MCF 10A (cell line): Measurements from ENCODE around the gene NFASC. TPM values are rescaled to one million over a fixed set of nuclear protein-coding genes. Genes with fewer than 3 reads are reported as not detected.

Experiments
- BruUV-seq: library from RNA; stranded (reverse); fragments of 400-500 nt; replicated peaks from 2 replicates; lab custom pipeline; 2021; lab: Mats Ljungman, UMichigan
- CTCF ChIA-PET: fragments of 300-600 bp; sonication (Branson Sonifier 250); formaldehyde crosslinking; extraction: SDS; loops from one replicate; lab custom pipeline; 2021; ENCODE audit warnings: antibody characterized with exemption, inconsistent platforms; lab: Yijun Ruan, JAX
- POLR2A ChIA-PET: fragments of 300-600, 350-650 bp; sonication (Branson Sonifier 250); formaldehyde crosslinking; extraction: SDS; loops from one replicate; lab custom pipeline; 2020; ENCODE audit warnings: antibody characterized with exemption, inconsistent platforms; lab: Yijun Ruan, JAX
- DNase-seq: peaks from one replicate; pipeline ENCODE4 v3.0.0-alpha.2; 2018; ENCODE audit not compliant: unreplicated experiment
- H3K27ac Mint-ChIP-seq: one replicate; pipeline ENCODE4 v1.8.0; 2022; ENCODE audit warnings: mild to moderate bottlenecking, low read depth, mixed read lengths; ENCODE audit not compliant: unreplicated experiment
- H3K27me3 Mint-ChIP-seq: one replicate; pipeline ENCODE4 v1.8.0; 2022; ENCODE audit warnings: mixed read lengths; ENCODE audit not compliant: insufficient read depth, unreplicated experiment
- H3K36me3 Mint-ChIP-seq: one replicate; pipeline ENCODE4 v1.8.0; 2022; ENCODE audit warnings: mild to moderate bottlenecking, moderate library complexity, mixed read lengths; ENCODE audit not compliant: insufficient read depth, unreplicated experiment
- H3K4me1 Mint-ChIP-seq: one replicate; pipeline ENCODE4 v1.8.0; 2022; ENCODE audit warnings: mixed read lengths; ENCODE audit not compliant: insufficient read depth, unreplicated experiment
- H3K4me3 Mint-ChIP-seq: one replicate; pipeline ENCODE4 v1.8.0; 2022; ENCODE audit warnings: mild to moderate bottlenecking, moderate library complexity, mixed read lengths; ENCODE audit not compliant: unreplicated experiment
- H3K9me3 Mint-ChIP-seq: one replicate; pipeline ENCODE4 v1.8.0; 2022; ENCODE audit warnings: mixed read lengths; ENCODE audit not compliant: unreplicated experiment
- intact Hi-C: fragments of 100-400 bp; cut with micrococcal nuclease; formaldehyde crosslinking; loops from 2 replicates; pipeline ENCODE4 v1.14.1; 2022
- total RNA-seq: library from RNA; stranded (reverse); gene quantifications from 2 replicates; pipeline ENCODE4 v1.2.3, GENCODE V29; 2022
- TF ChIP-seq, protein P1 (sequence below): fragments of 200-600 bp; IDR thresholded peaks from one replicate; pipeline ENCODE4 v1.8.0; 2022; ENCODE audit warnings: antibody characterized with exemption, mild to moderate bottlenecking; ENCODE audit not compliant: unreplicated experiment

The NFASC gene
- total RNA-seq, 1 experiment from 2014 or later: 0.98 TPM

DNA sequence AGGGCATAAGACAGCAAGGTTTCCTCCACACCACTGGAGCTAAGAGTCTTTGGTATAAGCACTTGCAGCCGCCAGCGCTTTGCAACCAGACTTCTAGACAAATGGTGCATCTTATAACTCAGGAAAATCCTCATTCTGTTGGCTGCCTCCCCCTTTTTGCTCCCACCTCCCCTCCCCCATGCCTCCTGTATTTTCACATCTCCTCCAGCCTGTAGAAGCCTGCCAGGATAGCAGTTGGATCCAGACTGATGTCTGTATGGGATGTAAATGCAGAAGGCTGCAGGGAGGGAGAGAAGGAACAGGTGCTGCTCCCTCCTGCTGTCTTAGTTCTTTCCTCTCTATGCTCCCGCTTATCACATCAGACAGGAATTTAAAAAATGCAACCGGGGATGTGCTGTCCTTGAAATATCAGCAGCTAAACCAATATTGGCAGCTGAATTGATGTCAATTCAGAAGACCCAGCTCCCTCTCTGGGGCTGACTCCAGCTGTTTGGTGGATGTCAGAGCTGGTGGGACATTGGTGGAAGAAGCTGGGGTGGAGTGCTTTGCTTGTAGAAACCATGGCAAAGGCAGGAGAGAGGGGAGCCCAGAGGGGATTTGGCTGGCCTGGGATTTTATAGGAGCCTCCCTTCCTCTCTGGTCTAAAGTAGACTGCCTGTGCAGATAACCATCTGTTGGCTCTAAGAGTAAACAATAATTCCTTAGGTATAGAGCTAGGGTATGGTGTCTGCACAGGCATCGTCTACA, 53.5 kb downstream of the NFASC start:
- POLR2A ChIA-PET: interaction anchor here (1.2 kb wide), 1 partner anchor 8 kb away, joined by 5 read pairs; no protein-coding TSS in a partner anchor
- H3K9me3 Mint-ChIP-seq: no peaks in the 10 kb centered on the region
- BruUV-seq: no TSS peak
- H3K36me3 Mint-ChIP-seq: peaks cover 5% of the 10 kb centered on the region
- intact Hi-C loops: no loop called here
- TF ChIP-seq, protein P1, sequence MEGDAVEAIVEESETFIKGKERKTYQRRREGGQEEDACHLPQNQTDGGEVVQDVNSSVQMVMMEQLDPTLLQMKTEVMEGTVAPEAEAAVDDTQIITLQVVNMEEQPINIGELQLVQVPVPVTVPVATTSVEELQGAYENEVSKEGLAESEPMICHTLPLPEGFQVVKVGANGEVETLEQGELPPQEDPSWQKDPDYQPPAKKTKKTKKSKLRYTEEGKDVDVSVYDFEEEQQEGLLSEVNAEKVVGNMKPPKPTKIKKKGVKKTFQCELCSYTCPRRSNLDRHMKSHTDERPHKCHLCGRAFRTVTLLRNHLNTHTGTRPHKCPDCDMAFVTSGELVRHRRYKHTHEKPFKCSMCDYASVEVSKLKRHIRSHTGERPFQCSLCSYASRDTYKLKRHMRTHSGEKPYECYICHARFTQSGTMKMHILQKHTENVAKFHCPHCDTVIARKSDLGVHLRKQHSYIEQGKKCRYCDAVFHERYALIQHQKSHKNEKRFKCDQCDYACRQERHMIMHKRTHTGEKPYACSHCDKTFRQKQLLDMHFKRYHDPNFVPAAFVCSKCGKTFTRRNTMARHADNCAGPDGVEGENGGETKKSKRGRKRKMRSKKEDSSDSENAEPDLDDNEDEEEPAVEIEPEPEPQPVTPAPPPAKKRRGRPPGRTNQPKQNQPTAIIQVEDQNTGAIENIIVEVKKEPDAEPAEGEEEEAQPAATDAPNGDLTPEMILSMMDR: no peak
- no peaks in the 10 kb centered on the region for H3K27me3 Mint-ChIP-seq
- peaks cover 7% of the 10 kb centered on the region for H3K4me1 Mint-ChIP-seq
- DNase-seq: no peak
- H3K27ac Mint-ChIP-seq: no peak overlapping the region
- no peak overlapping the region for H3K4me3 Mint-ChIP-seq
- CTCF ChIA-PET: interaction anchor here (0.6 to 4.7 kb wide), 12 partner anchors 14 to 429 kb away, joined by 3 to 35 read pairs (median 3); no protein-coding TSS in a partner anchor

DNA sequence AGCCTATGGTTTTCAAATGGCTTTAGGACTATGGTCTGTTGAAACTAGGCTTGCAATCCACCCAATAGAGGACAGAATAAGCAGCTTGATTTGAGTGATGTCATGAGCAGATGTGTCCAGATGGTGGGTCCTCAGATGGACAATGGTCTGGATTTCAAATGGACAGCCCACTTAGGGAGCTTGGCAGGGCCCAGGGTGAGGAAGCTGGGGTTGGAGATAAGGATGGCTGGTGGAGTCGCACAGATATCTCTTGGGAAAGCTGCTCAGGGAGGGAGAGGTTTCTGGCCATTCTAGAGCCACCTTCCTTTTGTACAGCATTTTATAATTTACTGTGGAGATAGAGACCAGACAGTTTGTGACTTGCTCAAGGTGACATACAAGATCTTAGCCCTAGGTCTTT, 55.0 kb downstream of the NFASC start:
- Mint-ChIP-seq H3K36me3 (peaks cover 5% of the 10 kb centered on the region), H3K4me1 (peaks cover 7% of the 10 kb centered on the region), H3K27me3 (no peaks in the 10 kb centered on the region), H3K4me3 (no peak overlapping the region), H3K27ac (no peak overlapping the region), H3K9me3 (no peaks in the 10 kb centered on the region)
- CTCF ChIA-PET: interaction anchor here (0.6 to 4.7 kb wide), 8 partner anchors 16 to 981 kb away, joined by 3 to 35 read pairs (median 4); no protein-coding TSS in a partner anchor
- intact Hi-C loops: no loop called here
- TF ChIP-seq, protein P1: no peak
- no peak for DNase-seq
- BruUV-seq: no TSS peak
- POLR2A ChIA-PET: interaction anchor here (0.6 to 1.0 kb wide), 3 partner anchors 8 to 129 kb away, joined by 3 to 4 read pairs (median 4); no protein-coding TSS in a partner anchor

DNA sequence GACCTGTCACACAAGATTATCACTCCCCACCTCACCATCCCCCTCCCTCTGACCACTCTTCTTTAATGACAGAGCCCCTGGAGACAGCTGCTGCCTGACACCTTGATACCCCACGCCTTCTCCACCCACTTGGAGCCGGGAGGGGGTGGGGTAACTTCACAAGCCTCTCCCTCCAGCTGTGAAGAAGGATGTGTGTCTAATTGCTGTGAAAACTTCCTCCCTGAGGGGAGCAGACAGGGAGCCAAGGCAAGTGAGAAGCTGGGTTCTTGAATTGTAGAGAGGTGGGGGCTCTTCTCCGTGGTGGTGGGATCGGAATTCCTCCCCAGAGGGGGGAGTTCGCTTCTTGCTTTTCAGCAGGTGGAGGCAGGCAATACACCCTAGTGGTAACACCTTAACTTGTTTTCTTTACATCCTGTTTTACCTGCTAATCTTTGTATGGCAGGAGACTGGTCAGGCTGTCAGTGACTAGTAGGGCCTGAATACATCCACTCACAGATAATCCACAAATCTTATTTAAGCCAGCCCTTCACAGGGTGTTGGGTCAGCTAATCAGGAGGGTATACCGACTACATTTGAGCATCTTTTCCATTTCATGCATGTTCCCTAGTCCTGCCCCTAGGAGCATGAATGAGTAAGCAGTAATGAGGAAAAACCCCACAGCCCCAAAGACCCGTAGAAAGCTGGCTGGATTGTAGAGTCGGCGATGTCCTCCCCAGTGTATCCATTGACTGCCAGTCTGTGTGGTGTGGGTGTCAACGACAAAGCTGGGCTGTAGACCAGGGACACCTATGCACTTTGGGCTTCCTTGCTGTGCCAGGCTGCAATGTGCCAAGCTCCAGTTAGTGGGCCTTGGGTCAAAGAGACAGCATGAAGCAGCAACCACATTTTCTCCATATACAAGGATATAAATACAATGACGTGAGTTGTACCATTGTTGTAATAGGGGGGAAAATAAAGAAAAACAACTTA, 57.3 kb downstream of the NFASC start:
- CTCF ChIA-PET: interaction anchor here (0.6 to 2.2 kb wide), 11 partner anchors 9 to 164 kb away, joined by 3 to 12 read pairs (median 3); no protein-coding TSS in a partner anchor
- BruUV-seq: no TSS peak
- Mint-ChIP-seq H3K4me3 (no peak overlapping the region), H3K27ac (no peak overlapping the region), H3K36me3 (peaks cover 5% of the 10 kb centered on the region), H3K9me3 (no peaks in the 10 kb centered on the region), H3K4me1 (peaks cover 7% of the 10 kb centered on the region), H3K27me3 (no peaks in the 10 kb centered on the region)
- TF ChIP-seq, protein P1: no peak
- DNase-seq: no peak
- POLR2A ChIA-PET: interaction anchor here (0.5 kb wide), 1 partner anchor 387 kb away, joined by 3 read pairs; no protein-coding TSS in a partner anchor
- intact Hi-C loops: no loop called here
